Stimulated activated CD4-positive, alpha-beta T cell treated with anti-CD3 and anti-CD28 coated beads, Interleukin-12 subunit alpha, Interleukin-12 subunit beta, amount 100 ng/mL, for 48 hours (primary cell): ENCODE data around the gene DOC2A.
"Not testable (repeated sequence)": the region's sequence is repeated elsewhere in the genome, so short reads cannot be mapped to it uniquely, and the experiment has no call there.

ENCODE experiments used
- DNase-seq, 3 donors: peaks; one replicate each; pipeline ENCODE4 v3.0.0-alpha.2; 2020; ENCODE audit warnings: low read depth in 2 of 3, low spot score in 1 of 3

Gene DOC2A

GRCh38 chr16:30010844-30011713 lies at the start of gene DOC2A:
Gene DOC2A, minus strand, starts transcription at chr16:30011027. Its CDS starts 805 bp downstream, at chr16:30010222.
- peak in 1 of 3 donors; percentile 37 for DNase-seq

- no peak for DNase-seq
Observed at GRCh38 chr16:30060346-30060745, 49.5 kb upstream of the DOC2A start.

- peak in 2 of 3 donors; percentile 57 to 59 for DNase-seq
Observed at GRCh38 chr16:30054959-30055553, 44.2 kb upstream of the DOC2A start.

- no peak for DNase-seq
Observed at GRCh38 chr16:30054451-30054850, 43.6 kb upstream of the DOC2A start.

GRCh38 chr16:30053376-30054015 lies 42.7 kb upstream of the DOC2A start:
- no peak for DNase-seq

DNA sequence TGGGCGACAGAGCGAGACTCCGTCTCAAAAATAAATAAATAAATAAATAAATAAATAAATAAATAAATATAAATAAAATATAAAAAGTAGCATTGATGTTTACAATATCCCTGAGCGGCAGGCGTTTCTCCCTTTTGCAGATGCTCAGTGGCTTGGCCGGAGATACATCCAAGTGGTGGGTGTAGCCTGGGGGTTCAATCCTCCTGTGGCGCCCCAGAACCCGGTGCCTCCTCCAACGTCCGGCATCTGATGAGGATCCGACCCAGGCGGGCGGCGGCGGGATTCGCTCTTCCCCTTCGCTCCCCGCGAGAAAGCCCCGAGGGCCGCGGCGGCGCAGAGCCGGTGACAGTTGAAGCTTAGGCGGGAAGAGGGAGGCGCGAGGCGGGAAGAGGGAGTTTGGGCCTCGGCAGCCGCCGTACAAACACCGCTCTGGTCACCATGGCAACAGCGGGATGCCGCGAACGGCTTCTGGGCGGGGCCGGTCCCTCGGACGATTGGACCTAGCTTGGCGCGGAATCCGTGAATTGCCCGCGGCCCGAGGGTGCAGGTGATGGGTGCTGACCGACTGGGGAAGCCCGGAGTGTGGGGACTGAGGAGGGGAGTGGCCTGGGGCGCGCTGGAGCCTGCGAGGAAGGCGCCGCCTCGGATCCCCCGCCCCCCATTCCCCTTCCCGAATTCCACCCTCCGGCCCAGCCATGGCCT lies 42.0 kb upstream of the DOC2A start:
- peak; percentile 86 to 94 (median 92) for DNase-seq

DNA sequence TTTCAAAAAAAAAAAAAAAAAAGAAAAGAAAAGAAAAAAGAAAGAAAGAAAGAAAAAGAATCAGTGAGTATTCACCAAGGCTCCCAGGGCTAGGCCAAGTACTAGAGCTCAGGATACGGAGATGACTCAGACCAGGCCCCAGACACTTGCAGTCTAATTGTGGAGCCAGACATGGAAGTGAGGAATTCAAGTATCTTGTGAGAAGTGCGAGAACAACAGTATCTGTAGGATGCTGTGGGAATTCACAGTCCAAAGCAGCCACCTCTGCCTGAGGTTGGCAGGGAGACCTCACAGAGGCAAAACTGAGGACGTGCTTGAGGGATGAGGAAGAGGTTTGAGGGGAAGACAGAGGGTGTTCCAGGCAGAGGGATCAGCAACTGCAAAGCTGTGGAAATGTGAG lies 40.7 kb upstream of the DOC2A start:
- DNase-seq, result no peak

DNA sequence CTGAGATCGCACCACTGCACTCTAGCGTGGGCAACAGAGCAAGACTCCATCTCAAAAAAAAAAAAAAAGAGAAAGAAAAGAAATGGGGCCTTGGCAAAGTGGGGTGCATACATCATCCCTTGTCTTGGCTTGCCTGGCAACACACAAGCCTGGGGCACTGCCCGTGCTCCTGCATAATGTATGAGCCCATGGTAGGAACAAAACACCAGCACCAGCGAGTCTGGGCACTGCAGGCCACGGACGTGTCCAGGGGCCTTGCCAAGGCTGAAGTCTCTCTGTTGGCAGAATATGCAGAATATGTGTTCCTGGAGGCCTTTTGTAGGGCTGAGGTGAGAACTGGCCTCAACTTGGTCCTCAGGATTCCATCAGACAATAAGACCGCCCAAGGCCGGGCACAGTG lies 39.0 kb upstream of the DOC2A start:
- DNase-seq, result no peak

GRCh38 chr16:30046588-30046987 lies 35.8 kb upstream of the DOC2A start:
- no peak for DNase-seq

DNA sequence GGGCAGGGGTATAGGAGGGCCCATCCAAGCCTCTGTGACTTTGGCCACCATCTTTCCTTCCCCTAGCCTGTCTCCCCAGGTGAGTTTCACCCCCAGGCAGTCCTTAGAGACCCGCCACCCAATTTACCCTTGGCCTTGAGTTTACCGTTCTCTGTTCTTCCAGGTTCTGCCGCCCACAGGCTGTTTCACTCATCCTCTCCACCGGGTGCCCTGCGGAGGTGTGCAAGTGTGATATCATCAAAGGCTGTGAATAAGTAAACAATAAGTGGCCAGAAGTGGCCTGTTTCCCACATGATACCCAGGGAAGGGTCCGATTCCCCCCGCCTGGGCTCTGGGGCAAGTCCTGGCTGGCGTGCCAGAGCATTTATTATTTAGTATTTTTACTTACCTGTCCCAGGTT lies 35.4 kb upstream of the DOC2A start:
- DNase-seq, result no peak

DNA sequence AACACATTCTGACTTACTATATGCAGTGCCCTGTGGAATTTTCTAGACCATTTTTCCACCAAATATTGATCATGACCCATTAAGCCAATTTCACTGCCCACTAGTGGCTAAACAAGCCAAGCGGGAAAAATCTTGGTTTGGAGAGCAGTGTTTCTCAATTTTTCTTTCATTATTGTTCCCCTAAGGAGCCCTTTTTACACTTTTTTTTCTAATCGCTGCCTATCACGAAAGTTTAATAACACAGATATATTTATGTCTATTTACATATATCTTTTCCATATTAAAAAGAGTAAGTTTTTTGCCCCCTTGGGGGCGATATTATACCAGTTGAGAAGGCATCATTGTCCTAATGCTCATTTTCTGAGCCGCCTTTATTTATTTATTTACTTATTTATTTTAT lies 31.0 kb upstream of the DOC2A start:
- no peak for DNase-seq

DNA sequence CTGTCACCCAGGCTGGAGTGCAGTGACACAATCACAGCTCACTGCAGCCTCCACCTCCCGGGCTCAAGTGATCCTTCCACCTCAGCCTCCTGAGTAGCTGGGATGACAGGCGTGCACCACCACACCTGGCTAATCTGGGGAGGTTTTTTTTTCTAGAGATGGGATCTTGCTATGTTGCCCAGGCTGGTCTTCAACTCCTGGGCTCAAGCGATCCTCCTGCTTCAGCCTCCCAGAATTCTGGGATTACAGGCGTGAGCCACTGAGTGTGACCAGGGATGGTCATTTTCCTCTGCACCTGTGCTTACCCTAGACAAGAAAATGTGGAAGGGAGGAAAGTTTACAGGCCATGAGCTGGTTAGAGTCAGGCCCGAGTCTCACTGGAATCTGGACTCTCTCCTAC lies 29.9 kb upstream of the DOC2A start:
- DNase-seq, result not testable (repeated sequence)

DNA sequence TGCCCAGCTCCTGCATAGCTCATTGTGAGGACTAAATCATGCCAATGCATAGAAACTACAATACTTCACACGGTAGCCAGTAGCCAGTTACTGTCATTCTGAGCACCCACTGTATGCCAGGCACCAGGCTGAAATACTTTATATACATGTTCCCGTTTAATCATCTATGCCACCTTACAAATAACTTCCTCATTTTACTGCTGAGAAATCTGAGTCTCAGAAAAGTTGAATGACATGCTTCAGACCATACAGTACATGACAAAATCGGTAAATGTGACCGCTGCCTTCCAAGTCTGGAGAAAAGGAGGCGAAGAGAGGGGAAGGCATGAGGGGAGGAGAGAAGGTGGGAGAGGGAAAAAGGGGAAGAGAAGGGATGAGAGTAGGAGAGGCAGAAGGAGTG lies 29.4 kb upstream of the DOC2A start:
- no peak for DNase-seq

DNA sequence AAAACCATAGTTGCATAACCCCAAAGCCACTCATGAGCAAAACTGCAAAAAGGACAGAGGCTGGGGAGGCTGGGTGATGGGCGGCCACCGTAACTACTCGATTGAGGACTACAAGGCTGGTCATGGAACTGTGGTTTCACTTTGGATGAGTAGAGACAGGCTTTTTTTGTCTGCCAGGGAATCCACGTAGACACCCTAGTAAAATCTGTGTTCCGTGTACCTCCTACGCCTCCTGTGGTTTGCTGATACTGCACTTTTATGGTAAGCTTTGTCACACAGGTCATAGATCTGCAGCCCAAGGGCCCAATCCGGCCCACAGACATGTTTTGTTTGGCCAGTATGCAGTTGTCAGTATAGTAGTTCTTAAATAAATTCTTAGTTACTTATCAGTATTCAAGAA lies 22.4 kb upstream of the DOC2A start:
- DNase-seq, result peak in 1 of 3 donors; percentile 18

DNA sequence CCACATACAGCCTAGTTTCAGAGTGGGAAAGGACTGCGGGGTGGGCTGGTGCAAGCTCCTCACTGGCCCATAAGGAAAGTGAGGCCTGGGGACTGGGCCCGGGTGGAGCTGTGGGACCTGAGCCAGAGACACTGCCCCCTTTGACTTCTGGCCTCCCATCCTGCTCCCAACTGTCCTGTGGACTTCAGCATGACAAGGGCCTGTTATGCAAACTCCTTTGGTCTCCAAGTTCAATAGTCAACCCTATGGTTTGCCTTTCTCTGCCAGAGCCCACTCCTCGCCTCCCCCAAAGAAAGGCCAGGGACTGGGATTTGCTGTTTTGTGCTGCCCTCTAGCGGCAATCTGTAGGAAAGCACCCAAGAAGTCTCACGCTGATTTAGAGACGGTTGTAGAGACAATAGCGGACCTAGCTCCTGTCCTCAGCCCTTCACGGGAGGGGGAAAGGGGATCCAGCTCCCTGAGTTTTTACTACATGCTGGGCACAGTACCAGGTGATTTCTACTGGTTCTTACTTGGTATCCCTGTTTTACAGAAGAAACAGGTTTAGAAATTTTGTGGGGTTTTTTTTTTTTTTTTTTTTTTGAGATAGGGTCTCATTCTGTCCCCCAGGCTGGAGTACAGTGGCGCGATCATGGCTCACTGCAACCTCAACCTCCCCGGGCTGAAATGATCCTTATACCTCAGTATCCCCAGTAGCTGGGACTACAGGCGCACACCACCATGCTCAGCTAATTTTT lies 21.4 kb upstream of the DOC2A start:
- peak; percentile 40 to 79 (median 60) for DNase-seq

GRCh38 chr16:30031477-30031918 lies 20.7 kb upstream of the DOC2A start:
- no peak for DNase-seq

DNA sequence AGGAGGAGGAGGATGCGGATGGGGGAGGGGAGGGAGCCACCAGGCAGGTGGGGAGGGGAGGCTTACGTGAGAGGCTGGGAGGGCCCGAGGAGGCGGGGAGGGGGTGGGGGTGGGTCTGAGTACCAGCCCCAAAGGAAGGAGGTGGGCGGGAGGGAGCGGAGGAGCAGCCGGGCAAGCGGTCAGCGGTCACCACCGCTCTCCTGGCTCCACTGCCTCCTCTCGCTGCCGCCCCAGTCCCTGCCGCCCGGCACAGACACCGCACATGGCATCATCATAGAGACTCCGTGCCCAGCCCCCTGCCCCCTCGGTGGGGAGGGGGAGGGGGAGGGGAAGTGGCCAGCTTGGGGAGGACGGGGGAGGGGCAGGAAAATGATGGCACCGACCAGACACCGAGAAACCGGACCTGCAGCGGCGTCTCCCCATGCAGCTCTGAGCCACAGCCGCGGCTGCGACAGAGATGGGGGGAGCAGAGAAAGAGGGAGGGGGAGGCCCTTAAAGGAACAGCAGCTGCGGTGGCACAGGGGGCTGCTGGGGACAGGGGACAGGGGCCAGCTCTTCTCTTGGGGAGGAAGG lies 20.1 kb upstream of the DOC2A start, which contains the start of gene TLCD3B:
TLCD3B (minus strand) TSS at position 431 of the 573 bp plus-strand sequence. CDS start 744 bp downstream, outside the sequence.
- DNase-seq, result no peak

DNA sequence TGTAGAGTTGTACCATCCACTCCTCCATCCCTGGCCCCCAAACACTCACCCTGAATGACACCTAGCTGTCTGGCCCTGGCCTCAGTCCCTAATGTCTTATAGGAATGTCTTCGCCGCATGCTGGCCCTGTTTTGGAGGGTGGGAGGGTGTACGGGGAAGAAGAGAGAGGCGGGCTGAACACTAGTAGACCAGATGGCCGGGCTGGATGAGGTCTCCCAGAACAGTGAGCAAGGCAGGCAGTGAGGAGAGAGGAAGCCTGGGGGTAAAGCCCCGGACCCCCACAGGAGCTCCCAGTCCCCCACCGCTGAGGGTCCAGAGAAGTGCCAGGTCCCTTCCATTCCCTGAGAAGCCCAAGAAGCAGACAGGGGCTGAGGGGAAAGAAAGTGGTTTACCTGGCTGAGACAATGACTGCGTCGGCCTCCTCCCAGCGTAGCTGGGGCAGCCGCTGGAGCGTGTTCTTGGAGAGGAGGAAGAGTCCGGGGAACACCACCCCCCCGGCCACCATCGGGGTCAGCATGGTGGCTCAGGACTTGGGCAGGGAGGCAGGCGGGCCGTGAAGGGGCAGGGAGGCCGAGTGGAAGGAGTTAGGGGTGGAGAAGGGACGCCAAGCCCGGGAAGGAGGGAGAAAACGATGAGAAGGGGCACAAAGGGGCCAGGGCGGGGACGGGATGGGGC lies 19.3 kb upstream of the DOC2A start:
- no peak for DNase-seq

- no peak for DNase-seq
Observed at GRCh38 chr16:30028438-30029076, 17.7 kb upstream of the DOC2A start.
